ENCODE results near the gene RGS1.

RGS1 gene

GRCh38 chr1:192627901-192628300 lies 52.3 kb downstream of the RGS1 start:
- no peak for DNase-seq

- DNase-seq = no peak
Observed at GRCh38 chr1:192628396-192629057, 53.0 kb downstream of the RGS1 start.

DNA sequence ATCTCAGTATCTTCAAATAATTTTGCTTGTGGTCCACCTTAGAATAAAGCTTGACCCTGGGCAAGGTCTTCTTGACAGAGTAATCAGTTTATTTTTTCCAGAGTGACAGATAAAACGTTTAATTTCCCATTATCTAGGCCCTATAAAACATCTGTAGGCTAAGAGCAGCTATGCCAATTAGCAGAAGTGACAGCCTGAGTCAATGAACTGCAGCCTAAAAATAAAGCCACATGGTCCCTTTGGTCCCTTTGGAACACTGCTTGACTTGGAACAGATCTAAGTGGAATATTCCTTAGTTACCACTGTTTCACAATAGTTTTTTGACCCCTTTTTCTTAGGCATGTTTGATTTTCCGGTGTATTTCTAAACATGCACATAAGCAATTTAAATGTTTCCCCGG lies 54.0 kb downstream of the RGS1 start:
- no peak for DNase-seq

Data from activated CD4-positive, CD25-positive, alpha-beta regulatory T cell treated with anti-CD3 and anti-CD28 coated beads, Interleukin-2, amount 50 U/mL, for 72 hours (primary cell).